SIG-M5 treated with dmso at 0.1 percent for 504 hours (cell line): ENCODE measurements around the gene FGG.

Source experiments
- DNase-seq: peaks from one replicate; lab custom pipeline; 2025; ENCODE audit not compliant: unreplicated experiment; lab: John Stamatoyannopoulos, UW

FGG gene

GRCh38 chr4:154612472-154613414 lies at the start of gene FGG:
FGG (minus strand) TSS chr4:154612656; CDS start chr4:154612609, 47 bp downstream.
- DNase-seq: no peak

- no peak for DNase-seq
Observed at GRCh38 chr4:154660052-154660451, 47.6 kb upstream of the FGG start.

GRCh38 chr4:154658680-154659405 lies 46.4 kb upstream of the FGG start:
- DNase-seq: no peak

GRCh38 chr4:154643493-154643892 lies 31.0 kb upstream of the FGG start:
- DNase-seq: no peak

GRCh38 chr4:154642373-154643009 lies 30.0 kb upstream of the FGG start:
- DNase-seq: no peak

- no peak for DNase-seq
Observed at GRCh38 chr4:154640999-154641398, 28.5 kb upstream of the FGG start.

- DNase-seq: no peak
Observed at GRCh38 chr4:154634058-154634457, 21.6 kb upstream of the FGG start.

GRCh38 chr4:154631828-154632227 lies 19.4 kb upstream of the FGG start:
- no peak for DNase-seq

GRCh38 chr4:154630324-154630723 lies 17.9 kb upstream of the FGG start:
- DNase-seq: no peak

- DNase-seq: no peak
Observed at GRCh38 chr4:154626793-154627484, 14.5 kb upstream of the FGG start.

- no peak for DNase-seq
Observed at GRCh38 chr4:154625971-154626370, 13.5 kb upstream of the FGG start.

GRCh38 chr4:154623995-154624394 lies 11.5 kb upstream of the FGG start:
- DNase-seq: no peak

GRCh38 chr4:154623436-154623835 lies 11.0 kb upstream of the FGG start:
- DNase-seq: no peak

- DNase-seq: peak; percentile 32
Observed at GRCh38 chr4:154622598-154622997, 10.1 kb upstream of the FGG start.

GRCh38 chr4:154620111-154620510 lies 7.7 kb upstream of the FGG start:
- DNase-seq: no peak

- DNase-seq: peak; percentile 61
Observed at GRCh38 chr4:154618708-154619315, 6.4 kb upstream of the FGG start.

- no peak for DNase-seq
Observed at GRCh38 chr4:154617820-154618317, 5.4 kb upstream of the FGG start.

- no peak for DNase-seq
Observed at GRCh38 chr4:154616731-154617130, 4.3 kb upstream of the FGG start.

- DNase-seq: no peak
Observed at GRCh38 chr4:154616287-154616686, 3.8 kb upstream of the FGG start.

- DNase-seq: no peak
Observed at GRCh38 chr4:154615211-154615610, 2.8 kb upstream of the FGG start.
